GM18909 (cell line): ENCODE data around the gene TFF1.
A peak's percentile ranks its signal among the peaks of the same experiment; 100 is the strongest.
"Not testable (repeated sequence)": the region's sequence is repeated elsewhere in the genome, so short reads cannot be mapped to it uniquely, and the experiment has no call there.

Source experiments
- ATAC-seq: cut with Tn5 transposase; IDR thresholded peaks from one replicate; pipeline ENCODE4 v1.9.1; 2021; ENCODE audit warnings: mild to moderate bottlenecking; ENCODE audit not compliant: unreplicated experiment, poor library complexity

TFF1 gene

DNA sequence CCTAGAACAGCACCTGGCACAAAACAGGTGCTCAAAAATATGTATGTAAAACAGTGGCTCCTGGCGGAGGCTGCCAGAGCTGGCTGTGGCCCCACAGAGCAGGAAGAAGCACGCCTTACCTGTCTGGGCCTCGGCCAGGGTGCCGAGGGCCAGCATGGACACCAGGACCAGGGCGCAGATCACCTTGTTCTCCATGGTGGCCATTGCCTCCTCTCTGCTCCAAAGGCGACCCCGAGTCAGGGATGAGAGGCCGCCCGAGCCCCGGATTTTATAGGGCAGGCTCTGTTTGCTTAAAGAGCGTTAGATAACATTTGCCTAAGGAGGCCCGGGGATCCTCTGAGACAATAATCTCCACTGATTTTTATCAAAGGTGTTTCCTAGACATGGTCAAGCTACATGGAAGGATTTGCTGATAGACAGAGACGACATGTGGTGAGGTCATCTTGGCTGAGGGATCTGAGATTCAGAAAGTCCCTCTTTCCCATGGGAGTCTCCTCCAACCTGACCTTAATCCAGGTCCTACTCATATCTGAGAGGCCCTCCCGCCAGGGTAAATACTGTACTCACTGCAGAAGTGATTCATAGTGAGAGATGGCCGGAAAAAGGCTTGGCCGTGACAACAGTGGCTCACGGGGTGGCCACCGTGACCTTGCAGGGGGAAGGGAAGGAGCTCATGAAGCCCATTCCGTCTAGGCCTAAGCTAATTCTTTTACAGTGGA, at the start of gene TFF1:
TFF1 (minus strand) TSS at position 244 of the 719 bp plus-strand sequence; CDS start at position 204, 40 bp downstream.
- no peak for ATAC-seq

DNA sequence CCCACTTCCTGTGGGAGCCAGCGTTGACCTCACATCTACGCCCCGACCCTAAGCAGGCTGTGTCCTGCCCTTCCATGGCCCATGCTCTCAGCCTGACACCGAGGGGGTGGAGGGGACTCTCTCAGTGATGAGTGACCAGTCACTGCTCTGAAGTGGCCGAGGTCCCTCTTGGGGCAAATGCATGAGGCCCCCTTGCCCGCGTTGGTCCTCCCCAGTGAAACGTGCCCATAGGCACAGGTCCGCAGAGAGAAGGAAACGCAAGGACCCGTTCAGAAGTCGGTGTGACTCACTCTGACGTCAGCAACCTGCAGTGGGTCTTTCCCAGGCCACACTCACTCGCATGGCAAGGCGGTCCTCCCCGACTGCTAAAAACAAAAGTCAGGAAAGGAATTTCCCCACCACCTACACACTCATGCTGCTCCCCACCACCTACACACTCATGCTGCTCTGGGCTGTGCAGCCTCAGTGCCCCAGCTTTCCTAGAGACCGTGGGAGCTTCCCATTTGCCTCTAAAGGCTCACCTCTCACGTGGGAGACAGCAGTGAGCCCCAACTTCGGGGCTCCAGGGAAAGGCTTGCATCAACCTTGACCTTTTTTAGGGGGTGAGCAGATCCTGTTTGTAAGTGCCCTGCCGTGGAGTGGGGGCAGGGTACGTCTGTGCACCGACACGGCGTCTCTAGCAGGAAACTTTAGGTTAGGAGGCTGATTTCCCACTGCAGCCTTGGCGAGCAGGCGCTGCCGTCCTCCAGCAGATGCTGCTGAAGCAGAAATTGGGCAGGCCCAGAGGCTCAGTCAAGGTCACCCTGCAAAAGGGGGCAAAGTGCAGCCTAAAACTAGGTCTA, 48.8 kb upstream of the TFF1 start:
- ATAC-seq = peak; percentile 75

DNA sequence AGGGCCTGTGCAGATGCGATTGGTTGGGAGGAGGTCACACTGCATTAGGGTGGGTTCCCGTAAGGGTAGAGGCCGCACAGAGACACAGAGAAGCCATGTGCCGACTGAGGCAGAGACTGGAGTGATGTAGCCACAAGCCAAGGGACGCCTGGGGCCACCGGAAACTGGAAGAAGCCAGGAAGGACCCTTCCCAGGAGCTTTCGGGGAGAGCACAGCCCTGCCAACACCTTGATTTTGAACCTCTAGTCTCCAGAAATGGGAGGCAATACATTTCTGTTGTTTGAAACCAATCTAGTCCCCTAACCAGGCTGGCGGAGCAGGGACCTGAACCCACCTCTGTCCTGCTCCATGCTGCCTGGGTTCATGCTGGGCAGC, 48.2 kb upstream of the TFF1 start:
- ATAC-seq = no peak

DNA sequence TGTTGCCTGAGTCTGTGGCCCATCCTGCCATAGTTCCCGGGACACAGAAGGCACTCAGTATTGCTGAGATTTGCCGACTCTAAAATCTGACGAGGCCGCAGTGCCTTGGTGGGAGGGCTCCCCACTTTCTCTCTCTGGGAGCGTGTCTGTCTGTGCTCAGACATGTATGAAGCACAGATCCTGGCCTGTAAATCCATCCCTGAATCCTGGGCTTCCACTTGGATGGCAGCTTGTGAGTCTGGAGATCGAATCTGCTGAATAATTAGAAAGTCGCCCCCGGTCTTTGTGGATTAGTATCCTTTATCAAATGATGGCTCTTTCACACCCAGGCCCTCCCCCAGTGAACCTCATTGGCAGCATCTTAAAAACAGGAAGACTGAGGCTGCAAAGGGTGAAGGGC, 47.7 kb upstream of the TFF1 start:
- no peak for ATAC-seq

DNA sequence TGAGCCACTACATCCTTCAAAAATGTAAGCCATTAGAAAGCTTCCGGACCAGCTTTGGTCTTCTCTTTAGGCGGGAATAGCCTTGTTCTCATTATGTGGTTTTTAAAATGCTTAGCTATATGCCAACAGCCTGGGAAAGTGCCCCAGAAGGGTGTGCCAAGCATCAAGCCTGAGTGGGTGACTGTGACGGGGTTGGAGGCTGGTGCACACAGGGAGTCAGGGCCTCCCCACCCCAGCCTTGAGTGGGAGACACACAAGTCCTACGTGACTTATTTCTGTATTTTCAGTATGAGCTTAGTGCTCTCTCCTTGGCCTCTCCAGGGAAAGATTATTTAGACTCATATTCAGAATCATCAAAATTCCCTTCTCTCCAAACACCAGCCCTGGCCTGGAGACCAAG, 47.2 kb upstream of the TFF1 start:
- ATAC-seq = no peak

DNA sequence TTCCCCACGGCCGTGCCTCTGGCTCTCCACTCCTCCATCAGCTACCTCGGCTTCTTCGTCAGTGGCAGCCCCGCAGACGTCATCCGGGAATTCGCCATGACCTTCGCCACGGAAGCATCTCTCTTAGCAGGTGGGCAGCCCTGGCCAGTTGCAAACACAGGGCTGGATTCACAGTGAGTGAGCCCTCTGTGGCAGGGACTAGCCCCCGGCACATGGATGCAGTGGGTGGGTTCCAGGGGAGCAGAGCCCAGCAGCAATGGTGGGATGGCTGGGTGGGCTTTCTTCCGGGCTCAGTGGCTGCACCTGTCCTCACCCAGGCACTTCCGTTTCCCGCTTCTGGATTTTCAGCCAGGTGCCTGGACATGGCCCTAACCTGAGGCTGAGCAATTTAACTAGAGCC, 46.8 kb upstream of the TFF1 start:
- no peak for ATAC-seq

DNA sequence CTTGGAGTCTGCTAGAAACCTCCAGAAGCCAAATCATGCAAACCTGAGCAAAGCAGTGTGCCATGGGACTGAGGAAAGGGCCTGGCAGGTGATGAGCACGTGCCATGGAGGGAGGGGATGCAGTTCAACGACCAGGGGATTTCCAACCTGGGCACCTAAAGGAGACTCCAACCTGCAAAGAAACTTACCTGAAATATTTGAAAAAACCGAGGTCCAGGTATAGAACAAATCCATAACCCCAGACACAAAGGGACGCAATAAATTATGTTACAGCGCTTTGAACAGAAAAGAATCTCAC, 46.2 kb upstream of the TFF1 start:
- no peak for ATAC-seq

DNA sequence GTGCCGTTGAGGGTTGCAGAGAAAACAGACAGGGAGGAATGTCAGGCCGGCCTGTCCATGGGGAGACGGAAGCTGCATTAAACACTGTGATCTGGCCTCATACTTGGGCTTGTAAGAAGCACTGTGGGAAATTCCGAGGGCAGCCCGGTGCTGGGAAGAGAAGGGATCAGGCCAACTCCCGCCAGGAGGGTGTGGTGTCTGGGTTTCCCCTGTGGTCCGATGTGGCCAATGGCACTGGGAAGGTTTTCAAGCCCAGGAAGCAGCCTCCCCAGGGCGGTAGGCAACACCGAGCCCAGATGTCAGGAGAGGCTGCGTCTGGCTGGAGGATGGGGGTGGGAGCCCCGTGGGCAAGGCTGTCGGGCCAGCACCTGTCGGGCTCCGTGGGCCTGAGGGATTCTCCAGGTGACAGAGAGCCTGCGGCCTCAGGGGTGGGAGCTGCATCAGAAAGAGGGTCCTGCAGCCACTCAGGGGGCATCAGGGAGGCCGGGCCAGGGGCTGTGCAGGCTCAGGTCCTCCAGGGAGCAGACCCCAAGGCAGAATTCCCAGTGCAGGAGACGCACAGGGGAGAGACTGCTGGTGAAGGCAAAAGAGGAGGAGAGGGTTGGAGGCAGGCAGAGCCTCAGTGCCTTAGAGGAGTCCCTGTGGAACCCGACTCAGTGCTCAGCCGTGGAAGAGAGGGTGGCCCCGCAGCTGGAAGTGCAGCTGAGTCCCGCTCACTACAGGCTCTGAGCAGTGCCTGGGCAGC, 45.7 kb upstream of the TFF1 start:
- ATAC-seq = no peak

DNA sequence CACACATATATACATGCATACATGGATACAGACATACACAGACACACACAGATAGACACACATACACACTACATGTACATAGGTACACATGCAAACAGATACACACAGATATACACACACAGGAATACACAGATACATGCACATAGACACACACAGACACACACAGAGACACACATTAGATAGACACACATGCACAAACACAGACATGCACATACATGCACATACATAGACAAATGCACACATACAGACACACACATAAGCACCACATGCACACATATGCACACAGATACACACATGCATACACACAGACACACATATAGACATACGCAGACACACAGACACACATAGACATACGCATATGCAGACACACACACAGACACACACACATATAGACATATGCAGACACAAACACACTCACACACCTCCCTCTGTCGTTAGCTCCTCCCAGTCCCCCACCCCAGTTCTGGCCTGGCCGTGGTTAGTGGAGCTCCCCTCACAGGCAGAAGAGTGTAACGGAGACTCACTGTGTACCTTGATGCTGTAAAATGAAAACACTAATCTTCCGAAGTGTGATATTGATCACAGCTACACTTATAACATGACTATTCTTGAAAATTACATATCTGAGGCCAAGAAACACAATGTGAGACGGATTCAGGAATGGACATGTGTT, 45.0 kb upstream of the TFF1 start:
- ATAC-seq = no peak

DNA sequence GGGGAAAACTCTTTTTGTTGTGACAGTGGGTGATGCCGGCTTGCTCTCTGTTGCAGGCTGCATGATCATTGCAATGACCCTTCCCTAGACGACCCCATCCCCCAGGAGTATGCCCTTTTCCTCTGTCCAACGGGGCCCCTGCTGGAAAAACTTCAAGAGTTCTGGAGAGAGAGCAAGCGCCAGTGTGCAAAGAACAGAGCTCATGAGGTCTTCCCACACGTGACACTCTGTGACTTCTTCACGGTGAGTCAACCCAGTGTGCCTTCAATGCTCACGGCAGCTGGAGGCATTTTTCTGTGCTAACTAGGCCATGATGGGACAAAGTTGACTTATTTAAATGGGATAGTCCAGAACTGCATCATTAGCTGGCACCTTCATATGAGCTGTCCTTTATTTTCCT, 43.0 kb upstream of the TFF1 start:
- no peak for ATAC-seq

DNA sequence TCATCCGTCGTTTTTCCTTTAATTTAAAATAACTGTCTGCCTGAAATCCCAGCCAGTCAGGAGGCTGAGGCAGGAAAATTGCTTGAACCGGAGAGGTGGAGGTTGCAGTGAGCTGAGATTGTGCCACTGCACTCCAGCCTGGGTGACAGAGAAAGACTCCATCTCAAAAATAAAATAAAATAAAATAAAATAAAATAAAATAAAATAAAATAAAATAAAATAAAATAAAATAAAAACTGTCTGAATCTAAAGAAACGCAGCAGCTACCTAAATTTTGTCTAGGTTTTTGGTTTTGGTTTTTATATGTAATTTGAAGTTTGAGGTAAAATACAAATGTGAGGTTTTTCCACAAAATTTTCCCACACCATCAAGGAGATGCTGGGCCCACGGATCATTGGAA, 42.4 kb upstream of the TFF1 start:
- not testable (repeated sequence) for ATAC-seq

DNA sequence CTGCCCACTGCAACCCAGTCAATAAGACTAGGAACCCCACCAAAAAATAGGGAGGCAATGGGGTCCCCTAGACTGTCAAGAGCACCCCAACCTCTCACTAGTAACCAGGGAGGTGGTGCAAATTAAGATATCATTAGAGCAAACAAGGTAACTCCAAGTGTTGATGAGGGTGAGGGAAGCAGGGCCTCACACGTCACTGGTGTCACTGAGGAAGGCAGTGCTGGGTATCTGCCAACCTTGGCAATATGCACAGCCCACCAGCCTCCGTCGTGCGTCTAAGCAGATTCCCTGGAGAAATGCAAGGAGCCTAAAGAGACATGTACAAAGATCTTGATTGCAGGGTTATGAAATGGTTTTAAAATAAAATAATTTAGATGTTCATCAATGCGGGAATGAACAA, 41.1 kb upstream of the TFF1 start:
- ATAC-seq = no peak

DNA sequence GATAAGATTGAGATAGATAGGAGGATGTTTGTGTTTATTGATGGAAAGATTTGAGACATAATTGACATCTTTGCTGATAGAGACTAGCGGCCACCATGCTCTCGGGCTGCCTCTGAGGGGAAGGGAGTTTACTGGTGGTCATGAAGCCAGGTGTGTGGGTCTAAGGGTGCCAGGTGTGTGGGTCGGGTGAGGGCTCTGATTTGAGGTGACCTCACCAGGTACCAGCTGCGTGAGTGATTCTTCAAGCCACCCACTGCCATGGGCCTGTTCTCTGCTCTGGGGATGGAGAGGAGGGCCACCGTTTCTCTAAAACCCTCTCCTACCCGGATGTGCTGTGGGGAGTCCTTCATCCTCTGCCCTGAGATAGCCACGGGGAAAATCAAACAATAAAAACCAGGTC, 40.5 kb upstream of the TFF1 start:
- ATAC-seq = no peak

DNA sequence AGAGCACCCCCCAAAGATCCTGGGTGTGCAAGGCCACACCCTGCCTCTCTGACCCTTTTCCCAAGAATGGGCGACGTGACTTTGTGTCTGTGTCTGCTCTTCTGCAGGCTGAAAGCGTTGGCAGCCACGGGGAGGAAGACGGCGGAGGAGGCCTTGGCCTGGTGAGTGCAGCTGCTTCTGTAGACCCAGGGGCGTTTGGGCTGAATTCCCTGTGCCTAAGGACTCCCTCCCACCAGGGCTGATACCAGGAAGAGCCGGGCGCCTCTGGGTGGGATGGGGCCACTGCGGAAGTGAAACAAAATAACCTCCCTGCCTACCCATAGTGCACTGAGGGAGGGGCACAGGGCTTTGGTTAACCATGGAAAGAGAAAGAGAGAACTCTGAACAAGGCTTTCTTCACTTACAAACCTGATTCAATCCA, 39.9 kb upstream of the TFF1 start:
- no peak for ATAC-seq

DNA sequence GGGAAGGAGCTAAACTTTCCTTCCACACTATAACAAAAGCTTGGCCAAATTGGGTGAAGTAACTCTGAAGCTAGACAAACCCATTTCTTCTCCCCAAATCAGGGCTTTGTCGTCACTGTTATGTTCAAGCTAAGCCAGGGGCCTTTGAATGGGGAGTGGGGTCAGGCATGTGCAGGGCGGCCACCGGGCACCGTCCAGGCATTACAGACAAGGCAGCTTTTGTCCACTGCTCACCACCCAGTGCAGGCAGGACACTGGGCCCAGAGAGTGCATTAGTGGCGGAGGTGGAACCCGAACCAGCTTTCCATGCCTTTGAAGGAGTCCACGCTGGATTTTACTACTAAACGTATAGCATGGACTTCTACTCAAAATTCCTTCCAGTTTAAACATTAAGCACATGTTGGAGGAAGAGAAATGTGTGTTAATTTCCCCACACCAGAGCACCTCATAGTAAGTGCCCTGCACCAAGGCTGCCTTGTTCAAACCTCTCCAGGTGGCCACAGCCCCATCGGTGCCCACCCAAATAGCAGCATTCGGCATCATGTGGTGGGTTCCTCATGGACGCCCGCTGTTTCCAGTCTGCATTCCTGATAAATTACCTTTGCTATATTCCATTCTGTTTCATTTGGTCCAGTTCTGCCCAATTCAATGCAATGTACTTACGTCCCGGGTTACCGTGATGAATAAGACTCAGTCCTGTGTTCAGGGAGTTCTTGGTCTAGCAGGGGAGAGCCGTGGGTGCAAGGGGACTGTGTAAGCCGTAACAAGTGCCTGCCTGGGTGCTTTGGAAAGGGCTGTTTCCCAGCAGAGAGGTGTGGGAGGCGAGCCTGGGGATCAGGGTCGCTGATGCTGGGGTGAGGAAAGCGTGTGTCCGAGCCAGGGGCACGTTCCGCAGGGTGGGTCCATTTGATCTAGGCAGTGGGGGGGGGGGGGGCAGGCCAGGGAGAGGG, 39.0 kb upstream of the TFF1 start:
- no peak for ATAC-seq

DNA sequence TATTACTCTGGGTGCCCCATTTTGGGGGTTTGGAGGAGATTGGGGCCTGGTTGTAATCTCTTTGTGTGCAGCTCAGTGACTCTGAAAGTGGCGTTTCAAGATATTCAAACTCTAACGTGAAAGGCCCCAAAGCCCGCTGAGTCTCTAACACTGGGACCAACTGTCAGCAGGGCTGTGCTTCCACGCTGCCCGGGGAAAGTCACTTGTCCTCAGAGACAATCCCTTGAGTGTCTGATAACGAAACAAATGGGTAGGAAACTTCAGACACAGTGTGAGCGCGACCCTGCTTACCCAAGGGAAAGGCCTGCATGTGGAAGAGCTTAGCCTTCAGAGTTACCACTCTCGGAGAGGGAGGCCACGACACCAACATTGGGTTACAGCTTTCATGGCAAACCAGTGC, 38.2 kb upstream of the TFF1 start:
- ATAC-seq = no peak

DNA sequence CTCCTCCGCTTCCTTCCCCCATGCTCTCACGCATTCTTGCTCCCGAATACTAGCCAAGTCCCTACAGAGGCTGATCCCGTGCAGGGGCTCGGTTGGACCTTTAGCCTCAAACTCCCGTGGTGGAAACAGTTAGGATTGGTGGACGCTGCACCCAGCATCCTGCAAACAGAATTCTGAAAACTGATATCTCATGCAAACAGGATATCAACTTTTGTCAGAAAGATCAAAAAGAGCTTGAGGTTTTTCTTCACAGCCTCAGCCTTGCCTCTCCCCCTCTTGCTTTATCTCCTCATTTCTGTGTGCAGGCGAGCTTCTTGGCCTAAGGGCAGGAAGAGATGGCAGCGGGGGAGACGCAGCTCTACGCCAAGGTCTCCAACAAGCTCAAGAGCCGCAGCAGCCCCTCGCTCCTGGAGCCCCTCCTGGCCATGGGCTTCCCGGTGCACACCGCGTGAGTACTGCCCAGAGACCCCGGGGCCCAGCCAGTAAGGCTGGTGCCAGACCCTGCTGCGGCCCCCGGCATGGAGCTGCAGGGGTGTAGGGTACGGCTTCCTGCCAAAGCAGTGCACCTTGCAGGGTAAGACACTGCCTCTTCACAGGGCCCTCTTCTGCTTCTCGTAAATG, 37.4 kb upstream of the TFF1 start, which contains the start of gene UBASH3A:
UBASH3A (plus strand) TSS at position 292 of the 621 bp plus-strand sequence; CDS start at position 336, 44 bp downstream.
- ATAC-seq = no peak

DNA sequence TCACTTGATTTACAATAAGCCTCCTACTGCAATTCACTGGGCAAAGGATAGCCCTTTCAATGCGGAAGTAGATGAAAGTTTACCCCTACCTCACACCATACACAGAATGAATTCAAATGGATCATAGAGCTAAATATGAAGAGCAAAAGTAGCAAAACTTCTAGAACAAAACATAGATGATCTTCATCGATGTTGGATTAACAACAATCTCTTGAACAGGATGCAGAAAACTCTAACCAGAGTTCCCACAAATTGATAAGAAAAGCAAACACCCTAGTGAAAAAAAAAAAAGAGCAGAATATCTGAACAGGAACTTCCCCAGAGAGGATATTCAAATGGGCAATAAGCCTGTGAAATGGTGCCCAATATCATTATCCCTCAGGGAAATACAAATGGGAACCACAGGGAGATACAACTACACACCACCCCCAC, 35.5 kb upstream of the TFF1 start:
- ATAC-seq = no peak

DNA sequence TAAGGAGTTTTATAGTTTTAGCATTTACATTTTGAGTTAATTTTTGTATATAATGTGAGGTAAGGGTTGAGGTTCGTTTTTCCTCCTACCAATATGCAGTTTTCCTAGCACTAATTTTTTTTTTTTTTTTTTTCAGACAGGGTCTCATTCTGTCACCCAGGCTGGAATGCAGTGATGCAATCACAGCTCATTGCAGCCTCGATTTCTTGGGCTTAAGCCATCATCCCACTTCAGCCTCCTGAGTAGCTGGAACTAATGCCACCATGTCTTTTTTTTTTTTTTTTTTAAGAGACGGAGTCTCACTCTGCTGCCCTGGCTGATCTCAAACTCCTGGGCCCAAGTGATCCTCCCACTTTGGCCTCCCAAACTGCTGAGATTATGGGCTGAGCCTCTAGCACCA, 34.8 kb upstream of the TFF1 start:
- ATAC-seq = no peak
